ENCODE measurements around the gene UMODL1.

DNA sequence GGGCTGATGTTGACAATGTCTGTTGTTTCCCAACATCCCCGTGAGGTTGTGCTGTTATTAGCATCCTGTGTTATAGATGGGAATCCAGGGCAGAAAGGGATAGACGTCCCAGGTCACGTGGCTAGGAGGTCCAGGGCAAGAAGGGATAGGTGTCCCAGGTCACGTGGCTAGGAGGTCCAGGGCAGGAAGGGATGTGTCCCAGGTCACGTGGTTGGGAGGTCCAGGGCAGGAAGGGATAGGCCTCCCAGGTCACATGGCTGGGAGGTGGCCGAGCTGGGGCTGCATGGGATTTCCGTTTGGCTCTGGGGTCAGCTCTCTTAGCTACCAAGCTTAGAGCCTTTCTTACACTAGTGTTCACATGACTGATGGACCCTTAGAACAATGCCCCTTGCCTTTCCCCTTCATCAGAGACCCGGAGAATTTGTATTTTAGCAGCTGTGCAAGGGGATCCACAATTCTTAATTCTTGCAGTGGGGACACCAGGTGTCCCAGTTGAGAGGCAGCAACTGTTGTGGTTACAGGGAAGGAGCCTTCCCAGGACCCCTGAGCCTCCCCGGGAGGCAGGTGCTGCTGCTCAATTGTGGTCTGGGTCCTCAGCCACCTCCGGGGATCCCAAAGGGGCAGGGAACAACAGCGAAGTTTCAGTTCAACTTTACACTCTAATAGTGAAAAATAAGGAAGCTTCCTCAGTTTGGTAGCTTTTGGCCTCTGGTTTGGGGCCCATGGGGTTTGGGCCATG, 69.2 kb downstream of the UMODL1 start:
- TF ChIP-seq, protein P1, sequence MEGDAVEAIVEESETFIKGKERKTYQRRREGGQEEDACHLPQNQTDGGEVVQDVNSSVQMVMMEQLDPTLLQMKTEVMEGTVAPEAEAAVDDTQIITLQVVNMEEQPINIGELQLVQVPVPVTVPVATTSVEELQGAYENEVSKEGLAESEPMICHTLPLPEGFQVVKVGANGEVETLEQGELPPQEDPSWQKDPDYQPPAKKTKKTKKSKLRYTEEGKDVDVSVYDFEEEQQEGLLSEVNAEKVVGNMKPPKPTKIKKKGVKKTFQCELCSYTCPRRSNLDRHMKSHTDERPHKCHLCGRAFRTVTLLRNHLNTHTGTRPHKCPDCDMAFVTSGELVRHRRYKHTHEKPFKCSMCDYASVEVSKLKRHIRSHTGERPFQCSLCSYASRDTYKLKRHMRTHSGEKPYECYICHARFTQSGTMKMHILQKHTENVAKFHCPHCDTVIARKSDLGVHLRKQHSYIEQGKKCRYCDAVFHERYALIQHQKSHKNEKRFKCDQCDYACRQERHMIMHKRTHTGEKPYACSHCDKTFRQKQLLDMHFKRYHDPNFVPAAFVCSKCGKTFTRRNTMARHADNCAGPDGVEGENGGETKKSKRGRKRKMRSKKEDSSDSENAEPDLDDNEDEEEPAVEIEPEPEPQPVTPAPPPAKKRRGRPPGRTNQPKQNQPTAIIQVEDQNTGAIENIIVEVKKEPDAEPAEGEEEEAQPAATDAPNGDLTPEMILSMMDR (IDR thresholded peaks at IDR 0.05; ENCODE audit: poor library complexity) = no peak
- TF ChIP-seq EZH2 (IDR thresholded peaks at IDR 0.05; ENCODE audit: borderline replicate concordance) = no peak
